SK-N-MC (cell line): ENCODE data around the gene ZNF467.

ENCODE experiments used
- DNase-seq: peaks from one replicate; pipeline ENCODE4 v3.0.0-alpha.2; 2011; ENCODE audit warnings: low read depth, low spot score
- H3K27ac ChIP-seq: fragments of 200-600 bp; sonication (generic); 2 replicates; pipeline ENCODE4 v1.5.1; 2016; ENCODE audit warnings: mixed run types
- H3K36me3 ChIP-seq: fragments of 200-600 bp; sonication (generic); 2 replicates; pipeline ENCODE4 v1.6.1; 2017; ENCODE audit warnings: antibody characterized with exemption, low read length, mixed read lengths; ENCODE audit not compliant: insufficient read depth
- H3K4me3 ChIP-seq: fragments of 200-600 bp; sonication (generic); 2 replicates; pipeline ENCODE4 v1.5.1; 2016
- H3K9ac ChIP-seq: fragments of 200-600 bp; sonication (generic); 2 replicates; pipeline ENCODE4 v1.8.0; 2017; ENCODE audit warnings: mixed run types, mixed read lengths; ENCODE audit not compliant: insufficient read length
- H3K9me3 ChIP-seq: fragments of 200-600 bp; sonication (generic); 2 replicates; pipeline ENCODE4 v1.6.1; 2017; ENCODE audit warnings: low read depth, mild to moderate bottlenecking, antibody characterized with exemption, low read length, moderate library complexity, mixed read lengths
- EZH2 ChIP-seq: fragments of 200-600 bp; sonication (generic); IDR thresholded peaks from one replicate; pipeline ENCODE4 v1.6.1; 2017; ENCODE audit warnings: antibody characterized with exemption
- FOXP2 ChIP-seq: optimal IDR thresholded peaks from 2 replicates; pipeline ENCODE3; 2011; ENCODE audit warnings: mild to moderate bottlenecking, moderate library complexity; ENCODE audit not compliant: insufficient read depth; ENCODE audit errors: extremely low read length, control extremely low read depth
- POLR2AphosphoS5 ChIP-seq: IDR thresholded peaks from 2 replicates; pipeline ENCODE4 v1.6.1; 2012; ENCODE audit warnings: mild to moderate bottlenecking, low read depth, low read length, borderline replicate concordance

Gene ZNF467

GRCh38 chr7:149722356-149722957 lies 50.9 kb downstream of the ZNF467 start:
- DNase-seq, result no peak
- no peak for TF ChIP-seq EZH2
- H3K36me3 ChIP-seq, result peaks cover 6% of the 10 kb centered on the region; the same call in 1 of the 2 replicates
- no peak overlapping the region for H3K9ac ChIP-seq
- no peaks in the 10 kb centered on the region for H3K9me3 ChIP-seq
- no peak overlapping the region for H3K4me3 ChIP-seq
- H3K27ac ChIP-seq, result no peak overlapping the region

- H3K27ac ChIP-seq, result no peak overlapping the region
- H3K36me3 ChIP-seq, result peaks cover 6% of the 10 kb centered on the region; the same call in 1 of the 2 replicates
- no peak overlapping the region for H3K4me3 ChIP-seq
- DNase-seq, result no peak
- H3K9me3 ChIP-seq, result no peaks in the 10 kb centered on the region
- TF ChIP-seq POLR2AphosphoS5 (no peak), EZH2 (no peak), FOXP2 (no peak)
- H3K9ac ChIP-seq, result no peak overlapping the region
Measured at GRCh38 chr7:149721084-149721601, 52.2 kb downstream of the ZNF467 start.

- Histone ChIP-seq H3K4me3 (no peak overlapping the region), H3K9ac (no peak overlapping the region), H3K36me3 (peaks cover 6% of the 10 kb centered on the region; the same call in 1 of the 2 replicates), H3K9me3 (no peaks in the 10 kb centered on the region), H3K27ac (no peak overlapping the region)
- DNase-seq, result no peak
- TF ChIP-seq EZH2 (no peak), FOXP2 (no peak), POLR2AphosphoS5 (no peak)
Measured at GRCh38 chr7:149720372-149721083, 52.9 kb downstream of the ZNF467 start.

GRCh38 chr7:149719912-149720335 lies 53.5 kb downstream of the ZNF467 start:
- Histone ChIP-seq H3K9ac (no peak overlapping the region), H3K36me3 (peaks cover 6% of the 10 kb centered on the region; the same call in 1 of the 2 replicates), H3K27ac (no peak overlapping the region), H3K9me3 (no peaks in the 10 kb centered on the region), H3K4me3 (no peak overlapping the region)
- no peak for DNase-seq
- TF ChIP-seq POLR2AphosphoS5 (no peak), FOXP2 (no peak), EZH2 (no peak)

GRCh38 chr7:149719050-149719899 lies 54.1 kb downstream of the ZNF467 start:
- no peak overlapping the region for H3K27ac ChIP-seq
- H3K36me3 ChIP-seq, result peaks cover 6% of the 10 kb centered on the region; the same call in 1 of the 2 replicates
- no peak overlapping the region for H3K4me3 ChIP-seq
- TF ChIP-seq FOXP2, result no peak
- TF ChIP-seq EZH2, result no peak
- no peak for TF ChIP-seq POLR2AphosphoS5
- no peaks in the 10 kb centered on the region for H3K9me3 ChIP-seq
- no peak overlapping the region for H3K9ac ChIP-seq
- DNase-seq, result no peak

GRCh38 chr7:149718730-149719049 lies 54.7 kb downstream of the ZNF467 start:
- Histone ChIP-seq H3K36me3 (peaks cover 3% of the 10 kb centered on the region; the same call in 1 of the 2 replicates), H3K9ac (no peak overlapping the region), H3K9me3 (no peaks in the 10 kb centered on the region), H3K27ac (no peak overlapping the region), H3K4me3 (no peak overlapping the region)
- no peak for DNase-seq
- no peak for TF ChIP-seq POLR2AphosphoS5
- TF ChIP-seq EZH2, result no peak
- no peak for TF ChIP-seq FOXP2

- Histone ChIP-seq H3K27ac (no peak overlapping the region), H3K4me3 (no peak overlapping the region), H3K9ac (no peak overlapping the region), H3K9me3 (no peaks in the 10 kb centered on the region), H3K36me3 (peaks cover 3% of the 10 kb centered on the region; the same call in 1 of the 2 replicates)
- DNase-seq, result no peak
- no peak for TF ChIP-seq EZH2
- TF ChIP-seq POLR2AphosphoS5, result no peak
- no peak for TF ChIP-seq FOXP2
Measured at GRCh38 chr7:149717481-149717880, 55.9 kb downstream of the ZNF467 start.

- no peak for DNase-seq
- Histone ChIP-seq H3K4me3 (no peak overlapping the region), H3K9me3 (no peaks in the 10 kb centered on the region), H3K27ac (no peak overlapping the region), H3K36me3 (peaks cover 3% of the 10 kb centered on the region; the same call in 1 of the 2 replicates), H3K9ac (no peak overlapping the region)
- TF ChIP-seq POLR2AphosphoS5 (no peak), FOXP2 (no peak), EZH2 (no peak)
Measured at GRCh38 chr7:149716932-149717307, 56.5 kb downstream of the ZNF467 start.
